ENCODE measurements around the gene PMS2.
A peak's percentile ranks its signal among the peaks of the same experiment; 100 is the strongest.
"Not testable (repeated sequence)": the region's sequence is repeated elsewhere in the genome, so short reads cannot be mapped to it uniquely, and the experiment has no call there.

PMS2 gene

GRCh38 chr7:6008668-6009611, at the start of gene PMS2, which contains the start of gene AIMP2:
TSS of gene PMS2 (minus strand) at chr7:6009049. CDS start at chr7:6009019, 30 bp downstream.
TSS of gene AIMP2 (plus strand) at chr7:6009272. CDS start at chr7:6009364, 92 bp downstream.
- peak; percentile 97 for DNase-seq

DNA sequence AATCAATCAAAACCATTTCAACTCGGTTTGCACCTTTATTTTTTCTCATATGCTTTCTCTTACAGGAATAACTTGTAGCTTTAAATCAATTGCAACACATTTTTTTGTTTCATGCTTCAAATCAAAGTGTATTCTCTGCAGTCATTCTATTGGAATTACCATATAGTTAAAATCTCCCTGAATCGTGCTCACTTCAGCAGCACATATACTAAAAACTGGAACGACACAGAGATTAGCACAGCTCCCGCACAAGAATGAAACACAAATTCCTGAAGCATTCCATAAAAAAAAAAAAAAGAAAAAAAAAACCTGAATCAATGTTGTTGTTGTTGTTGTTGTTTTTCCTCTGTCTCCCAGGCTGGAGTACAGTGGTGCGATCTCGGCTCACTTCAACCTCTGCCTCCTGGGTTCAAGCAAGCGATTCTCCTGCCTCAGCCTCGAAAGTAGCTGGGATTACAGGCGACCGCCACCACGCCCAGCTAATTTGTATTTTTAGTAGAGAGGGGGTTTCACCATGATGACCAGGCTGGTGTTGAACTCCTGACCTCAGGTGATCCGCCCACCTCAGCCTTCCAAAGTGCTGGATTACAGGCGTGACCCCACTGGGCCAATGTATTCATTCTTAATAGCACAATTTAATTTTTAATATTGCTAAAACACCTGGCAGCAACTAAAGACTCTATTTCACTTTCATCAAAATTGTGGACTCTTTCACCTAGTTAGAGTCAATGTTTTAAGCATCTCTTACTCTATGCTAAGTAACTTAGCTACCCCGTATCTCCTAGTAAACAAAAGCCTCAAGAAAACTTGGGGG, 48.7 kb upstream of the PMS2 start:
- DNase-seq = no peak

- no peak for DNase-seq
Observed at GRCh38 chr7:6056616-6057015, 47.8 kb upstream of the PMS2 start.

DNA sequence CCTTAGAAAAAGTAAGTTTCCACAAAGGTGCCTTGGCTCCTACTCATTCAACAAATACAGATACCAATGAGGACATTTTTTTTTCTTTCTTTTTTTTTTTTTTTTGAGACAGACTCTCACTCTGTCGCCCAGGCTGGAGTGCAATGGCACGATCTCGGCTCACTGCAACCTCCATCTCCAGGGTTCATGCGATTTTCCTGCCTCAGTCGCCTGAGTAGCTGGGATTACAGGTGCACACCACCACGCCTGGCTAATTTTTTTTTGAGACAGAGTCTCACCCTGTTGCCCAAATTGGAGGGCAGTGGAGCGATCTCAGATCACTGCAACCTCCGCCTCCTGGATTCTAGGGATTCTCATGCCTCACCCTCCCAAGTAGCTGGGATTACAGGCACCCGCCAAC, 42.3 kb upstream of the PMS2 start:
- DNase-seq = not testable (repeated sequence)

DNA sequence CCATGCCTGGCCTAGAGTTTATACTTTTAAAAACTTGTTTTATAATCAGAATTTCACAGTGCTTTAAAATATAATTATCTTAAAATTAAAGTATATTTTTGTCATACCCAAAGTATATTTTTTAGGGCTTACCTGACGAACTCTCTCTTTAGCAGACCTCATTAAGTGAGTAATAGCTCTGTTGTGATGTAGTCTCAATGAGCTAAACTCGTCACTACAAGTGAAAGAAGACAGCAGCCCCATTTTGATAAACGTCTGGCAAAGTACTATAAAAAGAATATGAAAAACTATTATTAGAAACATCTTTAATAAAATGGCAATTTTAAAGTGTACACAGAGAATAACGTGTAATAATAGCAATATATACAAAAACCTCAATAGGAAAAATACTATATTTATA, 40.9 kb upstream of the PMS2 start:
- no peak for DNase-seq

- no peak for DNase-seq
Observed at GRCh38 chr7:6035686-6036085, 26.8 kb upstream of the PMS2 start.

DNA sequence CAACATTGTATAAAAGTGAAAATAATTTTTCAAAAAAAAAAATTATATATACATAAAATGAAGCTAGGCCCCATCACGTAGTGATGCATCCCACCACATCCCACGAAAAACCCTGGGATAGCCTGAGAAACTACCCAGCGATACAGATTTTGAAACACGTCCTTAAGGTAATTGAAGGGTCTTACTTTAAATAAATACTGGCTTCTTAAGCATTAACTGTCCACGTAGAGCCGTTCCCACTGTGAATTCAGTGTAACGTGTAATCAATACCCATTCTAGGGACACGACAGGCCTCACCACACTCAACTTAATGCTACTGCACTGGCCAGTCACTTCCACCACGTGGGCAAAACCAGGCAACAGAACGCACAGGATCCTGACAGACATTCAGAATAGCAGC, 26.3 kb upstream of the PMS2 start:
- no peak for DNase-seq

DNA sequence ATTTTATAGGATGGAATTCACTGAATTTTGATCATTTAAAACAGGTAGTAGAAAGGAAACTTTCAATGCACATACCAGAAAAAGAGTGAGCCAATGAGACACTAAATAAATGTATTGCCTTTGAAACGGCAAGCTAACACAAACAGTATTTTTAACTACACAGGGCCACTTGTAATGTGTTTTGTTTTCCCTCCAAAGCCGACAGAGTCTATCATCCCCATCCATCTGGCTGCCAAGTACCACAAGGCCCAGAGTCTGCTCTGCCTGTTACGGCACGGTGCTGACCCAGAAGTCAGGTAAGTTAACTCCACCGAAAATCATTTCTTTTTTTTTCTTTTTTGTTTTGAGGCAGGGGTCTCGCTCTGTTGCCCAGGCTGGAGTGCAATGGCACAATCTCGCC, 23.8 kb upstream of the PMS2 start:
- DNase-seq = no peak

DNA sequence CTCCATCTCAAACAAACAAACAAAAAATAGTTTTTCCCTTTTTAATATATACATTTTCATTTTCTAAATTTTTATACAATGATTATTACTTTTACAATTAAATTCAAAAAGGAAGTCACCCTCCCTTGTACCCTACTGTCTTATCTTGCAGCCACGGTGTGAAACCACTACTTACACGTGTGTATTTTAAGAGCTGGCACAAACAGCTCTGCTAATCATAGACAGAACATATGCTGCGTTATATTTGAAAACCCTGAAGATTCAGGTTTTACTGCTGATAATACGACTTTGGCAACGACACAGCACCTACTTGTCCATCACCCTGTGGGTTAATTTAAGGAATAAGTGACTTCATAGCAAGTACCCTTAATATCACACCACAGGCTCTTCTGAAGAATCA, 23.3 kb upstream of the PMS2 start:
- no peak for DNase-seq

- no peak for DNase-seq
Observed at GRCh38 chr7:6031567-6031966, 22.7 kb upstream of the PMS2 start.

GRCh38 chr7:6030988-6031387, 22.1 kb upstream of the PMS2 start, which contains the start of gene ANKRD61:
TSS of gene ANKRD61 (plus strand) at chr7:6031376. CDS start at chr7:6031376, 0 bp downstream.
- DNase-seq = no peak

DNA sequence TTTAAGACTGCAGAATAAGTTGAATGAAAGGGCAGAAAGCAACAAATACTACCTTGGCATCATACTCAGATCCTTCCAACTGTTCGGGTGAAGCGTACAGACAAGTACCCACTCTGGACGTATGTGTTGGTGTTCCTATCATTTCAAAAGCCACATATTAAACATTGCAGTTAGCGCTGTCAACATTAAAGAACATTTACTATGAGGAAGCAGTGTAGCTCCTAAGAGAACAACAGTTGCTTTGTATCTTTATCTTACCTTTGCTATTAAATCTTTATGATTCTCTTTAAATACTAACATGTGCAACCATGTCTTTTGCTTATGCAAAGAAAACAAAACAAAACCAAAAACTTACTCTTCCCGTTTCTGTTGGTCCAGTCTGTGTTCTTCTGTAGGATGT, 19.7 kb upstream of the PMS2 start:
- DNase-seq = no peak

GRCh38 chr7:6027806-6028365, 19.0 kb upstream of the PMS2 start:
- DNase-seq = no peak

DNA sequence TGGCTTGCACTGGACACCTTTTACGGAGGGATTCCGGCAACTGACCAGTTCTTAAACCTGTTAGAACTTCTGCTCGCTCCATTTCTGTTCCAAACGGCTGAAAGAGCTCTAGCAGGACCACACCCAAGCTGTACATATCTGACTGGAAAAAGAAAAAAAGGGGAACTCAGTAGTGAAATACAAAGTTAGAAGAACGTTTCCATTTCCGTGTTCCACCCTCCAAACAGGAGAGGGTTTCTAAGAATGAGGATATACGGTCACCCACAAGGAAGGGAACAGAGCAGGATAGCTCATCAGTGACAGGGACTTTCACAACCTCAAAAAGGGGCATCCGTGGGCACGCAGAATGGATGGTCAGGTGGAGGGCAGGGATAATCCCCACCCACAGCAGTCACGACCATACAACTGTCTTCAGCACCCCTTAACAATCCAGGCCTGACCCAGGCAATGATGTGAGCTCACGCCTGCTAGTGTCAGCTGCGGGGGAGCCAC, 18.0 kb upstream of the PMS2 start:
- DNase-seq = no peak

- DNase-seq = peak; percentile 56 to 66
Observed at GRCh38 chr7:6026011-6026819, 17.4 kb upstream of the PMS2 start.

DNA sequence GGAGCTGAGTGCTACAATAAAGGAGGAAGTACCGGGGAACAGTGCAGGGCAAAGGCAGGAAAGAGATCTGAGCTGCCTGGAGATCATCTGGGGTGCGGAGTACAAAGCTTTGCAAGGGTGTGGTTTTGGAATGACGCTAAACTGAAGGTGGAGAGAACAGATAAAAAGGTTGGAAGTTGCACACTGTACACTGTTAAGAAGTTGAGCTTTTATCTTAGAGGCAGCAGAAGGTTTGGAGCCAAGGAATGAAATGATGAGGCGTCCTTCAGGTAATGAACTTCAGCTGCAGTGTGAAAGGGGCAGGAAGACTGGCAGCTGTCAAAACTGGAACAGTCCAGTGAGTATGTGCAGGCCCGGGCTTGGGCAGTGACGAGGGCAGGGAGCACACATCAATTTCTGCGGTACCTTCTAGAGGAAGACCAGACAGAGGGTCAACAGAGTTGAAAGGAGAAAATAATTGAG, 15.2 kb upstream of the PMS2 start:
- no peak for DNase-seq

- DNase-seq = no peak
Observed at GRCh38 chr7:6022707-6023106, 13.9 kb upstream of the PMS2 start.

DNA sequence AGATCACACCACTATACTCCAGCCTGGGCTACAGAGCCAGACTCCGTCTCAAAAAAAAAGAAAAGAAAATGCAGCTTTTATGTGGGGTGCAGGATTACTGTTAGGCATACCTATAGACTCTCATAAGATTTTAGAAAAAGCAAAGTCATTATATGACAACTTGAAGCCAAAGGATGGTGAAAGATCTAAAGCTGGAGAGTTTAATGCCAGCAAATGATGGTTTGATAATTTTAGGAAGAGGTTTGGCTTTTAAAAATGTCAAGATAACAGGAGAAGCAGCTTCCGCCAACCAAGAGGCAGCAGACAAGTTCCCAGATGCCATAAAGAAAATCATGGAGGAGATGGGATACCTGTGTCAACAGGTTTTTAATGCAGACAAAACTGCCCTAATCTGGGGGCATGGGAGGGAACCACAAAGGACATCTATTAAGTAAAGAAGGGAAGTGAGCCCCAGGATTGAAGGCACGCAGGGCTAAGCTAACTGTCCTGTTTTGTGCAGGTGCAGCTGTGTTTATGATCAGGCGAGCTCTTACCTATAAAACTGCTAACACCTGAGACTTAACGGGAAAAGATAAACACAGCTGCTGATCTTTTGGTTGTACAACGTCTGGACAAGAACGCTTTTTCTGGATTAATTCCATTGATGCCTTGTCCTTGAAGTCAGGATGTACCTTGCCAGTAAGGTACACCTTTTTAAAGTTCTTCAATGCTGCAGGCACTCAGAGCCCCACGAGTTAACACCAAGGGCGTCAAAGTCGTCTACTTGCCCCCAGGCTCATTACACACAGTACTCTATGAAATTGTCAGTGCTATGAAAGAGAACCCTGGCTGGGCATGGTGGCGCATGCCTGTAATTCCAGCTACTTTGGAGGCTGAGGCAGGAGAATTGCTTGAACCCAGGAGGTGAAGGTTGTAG, 11.8 kb upstream of the PMS2 start:
- no peak for DNase-seq

DNA sequence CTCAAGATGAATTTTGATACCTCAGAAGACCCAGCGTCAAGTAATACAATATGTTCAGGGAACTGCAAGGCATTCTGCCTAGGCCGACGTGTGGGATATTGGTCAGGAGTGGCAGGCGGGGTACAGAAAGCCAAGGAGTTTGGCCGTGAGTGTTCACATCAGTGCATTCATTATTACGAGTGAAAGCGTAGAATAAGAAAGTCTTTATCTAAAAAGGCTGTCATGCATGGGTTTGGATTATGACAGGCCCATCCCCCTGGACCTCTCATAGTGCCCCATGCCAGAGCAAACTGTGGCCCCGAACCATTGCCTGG, 7.8 kb upstream of the PMS2 start:
- no peak for DNase-seq

DNA sequence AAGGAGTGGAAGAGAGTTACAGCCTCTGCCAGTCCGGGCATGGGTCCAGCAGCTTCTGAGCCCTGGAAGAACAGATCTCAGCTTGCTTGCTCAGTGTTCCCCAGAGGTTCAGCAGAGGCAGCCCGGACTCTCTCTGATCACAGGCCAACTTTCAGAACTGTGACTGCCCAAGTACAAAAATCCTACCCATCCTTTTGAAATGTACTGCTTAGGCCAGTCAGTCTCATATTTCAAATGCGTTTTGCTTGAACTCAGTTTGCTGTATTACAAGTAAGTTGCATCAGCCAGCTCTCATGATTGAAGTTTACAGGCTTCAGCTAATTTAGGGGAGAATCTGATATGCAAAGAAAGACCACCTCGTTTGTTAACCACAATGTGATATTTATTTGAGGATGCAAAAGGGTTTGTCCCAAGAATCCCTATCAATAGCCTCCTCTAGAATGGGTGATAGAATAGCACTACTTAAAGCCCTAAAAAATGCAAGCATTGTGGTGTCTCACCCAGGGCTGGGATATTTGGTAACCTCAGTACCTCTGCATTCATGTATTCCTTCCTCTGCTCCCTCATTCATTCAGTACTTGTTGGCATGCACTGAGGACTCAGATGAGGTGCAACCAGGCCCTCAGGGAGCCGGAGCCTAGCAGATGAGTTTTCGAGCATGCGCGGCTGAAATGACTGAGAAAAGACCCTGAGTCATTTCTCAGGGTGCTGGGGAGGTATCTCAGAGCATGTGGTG, 7.2 kb upstream of the PMS2 start:
- no peak for DNase-seq

All from stimulated activated CD4-positive, alpha-beta T cell treated with anti-CD3 and anti-CD28 coated beads, Interleukin-2, amount 100 ng/mL, for 24 hours (primary cell).